Stimulated activated CD8-positive, alpha-beta memory T cell treated with anti-CD3 and anti-CD28 coated beads, Interleukin-7, amount 100 ng/mL, for 4 hours (primary cell): ENCODE results near the gene FAM131A.
A peak's percentile ranks its signal among the peaks of the same experiment; 100 is the strongest.

Experiments
- DNase-seq, 2 donors: peaks; one replicate each; pipeline ENCODE4 v3.0.0-alpha.2; 2020; ENCODE audit warnings: low read depth in 2 of 2

FAM131A gene

GRCh38 chr3:184377882-184378445 is 40.6 kb downstream of the FAM131A start, which contains the start of gene THPO:
TSS of gene THPO (minus strand) at chr3:184378207. CDS start at chr3:184376259, 1,948 bp downstream.
- no peak for DNase-seq

- DNase-seq = no peak
These were observed 41.4 kb downstream of the FAM131A start for GRCh38 chr3:184378651-184379357.

DNA sequence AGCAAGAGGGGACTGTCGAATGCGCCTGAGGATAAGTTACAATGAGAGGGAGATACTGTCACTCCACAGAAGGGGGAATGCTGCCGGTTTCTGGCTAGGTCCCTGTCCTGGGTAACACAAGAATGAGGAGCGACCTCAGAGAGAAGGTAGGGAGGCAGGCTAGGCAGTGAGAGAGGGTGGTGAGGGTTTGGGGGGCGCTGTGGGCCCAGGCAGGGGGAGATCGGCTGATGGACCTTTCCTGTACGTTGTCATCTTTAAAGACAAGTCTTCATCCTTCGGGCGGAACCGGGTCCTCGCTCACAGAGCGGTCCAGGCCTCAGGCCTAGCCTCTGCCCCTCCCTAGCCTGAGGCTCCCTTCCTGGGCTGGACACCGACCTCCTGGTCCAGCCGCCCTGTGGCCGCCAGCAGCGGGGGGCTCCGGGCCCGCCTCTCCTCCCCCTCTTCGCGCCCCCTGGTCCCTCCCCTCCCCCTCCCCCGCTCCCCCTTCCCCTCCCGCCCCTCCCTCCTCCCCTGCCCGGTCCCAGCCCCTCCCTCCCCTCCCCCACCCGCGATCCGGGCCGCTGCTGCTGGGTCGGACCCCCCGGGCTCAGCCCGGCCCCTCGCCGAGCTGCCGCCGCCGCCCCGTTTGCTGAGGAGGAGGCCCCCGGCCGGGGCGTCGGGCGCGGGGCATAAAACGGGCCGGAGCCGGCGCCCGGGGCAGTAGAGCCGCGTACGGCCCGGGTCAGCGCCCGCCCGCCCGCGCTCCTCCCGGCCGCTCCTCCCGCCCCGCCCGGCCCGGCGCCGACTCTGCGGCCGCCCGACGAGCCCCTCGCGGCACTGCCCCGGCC is 42.2 kb downstream of the FAM131A start, which contains the start of gene CHRD:
CHRD (plus strand) TSS at position 697 of the 827 bp plus-strand sequence. CDS start 265 bp downstream, outside the sequence.
- no peak for DNase-seq

DNA sequence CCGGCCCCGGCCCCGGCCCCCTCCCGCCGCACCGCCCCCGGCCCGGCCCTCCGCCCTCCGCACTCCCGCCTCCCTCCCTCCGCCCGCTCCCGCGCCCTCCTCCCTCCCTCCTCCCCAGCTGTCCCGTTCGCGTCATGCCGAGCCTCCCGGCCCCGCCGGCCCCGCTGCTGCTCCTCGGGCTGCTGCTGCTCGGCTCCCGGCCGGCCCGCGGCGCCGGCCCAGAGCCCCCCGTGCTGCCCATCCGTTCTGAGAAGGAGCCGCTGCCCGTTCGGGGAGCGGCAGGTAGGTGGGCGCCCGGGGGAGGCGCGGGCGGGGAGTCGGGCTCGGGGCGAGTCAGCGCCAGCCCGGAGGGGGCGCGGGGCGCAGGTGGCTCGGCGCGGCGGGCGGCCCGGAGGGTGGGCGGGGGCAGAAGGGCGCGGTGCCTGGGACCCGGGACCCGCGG is 42.8 kb downstream of the FAM131A start:
- DNase-seq = peak in 1 of 2 donors; percentile 15

- no peak for DNase-seq
These were observed 43.3 kb downstream of the FAM131A start for GRCh38 chr3:184380627-184381260.

DNA sequence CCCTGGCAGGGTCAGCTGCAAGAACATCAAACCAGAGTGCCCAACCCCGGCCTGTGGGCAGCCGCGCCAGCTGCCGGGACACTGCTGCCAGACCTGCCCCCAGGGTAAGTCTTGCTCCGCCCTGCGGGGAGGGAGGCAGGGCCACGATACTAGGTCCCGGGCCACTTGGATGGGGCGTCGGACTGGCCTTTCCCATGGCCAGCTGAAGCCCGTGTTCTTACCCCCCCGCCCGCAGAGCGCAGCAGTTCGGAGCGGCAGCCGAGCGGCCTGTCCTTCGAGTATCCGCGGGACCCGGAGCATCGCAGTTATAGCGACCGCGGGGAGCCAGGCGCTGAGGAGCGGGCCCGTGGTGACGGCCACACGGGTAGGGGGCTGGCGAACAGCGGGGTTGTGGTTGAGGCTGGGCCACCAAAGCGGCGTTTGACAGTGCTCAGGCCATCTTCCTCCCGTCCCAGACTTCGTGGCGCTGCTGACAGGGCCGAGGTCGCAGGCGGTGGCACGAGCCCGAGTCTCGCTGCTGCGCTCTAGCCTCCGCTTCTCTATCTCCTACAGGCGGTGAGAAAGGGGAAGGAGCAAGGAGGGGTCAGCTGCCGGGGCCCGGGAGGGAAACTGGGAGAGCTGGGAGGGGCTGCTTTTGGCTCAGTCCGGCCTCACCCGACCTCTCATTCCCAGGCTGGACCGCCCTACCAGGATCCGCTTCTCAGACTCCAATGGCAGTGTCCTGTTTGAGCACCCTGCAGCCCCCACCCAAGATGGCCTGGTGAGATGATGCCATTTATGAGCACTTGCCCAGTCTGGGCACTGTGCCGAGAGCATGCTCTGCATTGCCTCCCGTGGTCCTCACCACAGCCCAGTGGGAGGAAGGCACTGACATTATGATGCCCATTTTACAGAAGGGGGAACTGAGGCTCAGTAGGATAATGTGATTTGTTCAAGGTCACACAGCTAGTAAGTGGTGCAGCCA is 44.1 kb downstream of the FAM131A start:
- no peak for DNase-seq

DNA sequence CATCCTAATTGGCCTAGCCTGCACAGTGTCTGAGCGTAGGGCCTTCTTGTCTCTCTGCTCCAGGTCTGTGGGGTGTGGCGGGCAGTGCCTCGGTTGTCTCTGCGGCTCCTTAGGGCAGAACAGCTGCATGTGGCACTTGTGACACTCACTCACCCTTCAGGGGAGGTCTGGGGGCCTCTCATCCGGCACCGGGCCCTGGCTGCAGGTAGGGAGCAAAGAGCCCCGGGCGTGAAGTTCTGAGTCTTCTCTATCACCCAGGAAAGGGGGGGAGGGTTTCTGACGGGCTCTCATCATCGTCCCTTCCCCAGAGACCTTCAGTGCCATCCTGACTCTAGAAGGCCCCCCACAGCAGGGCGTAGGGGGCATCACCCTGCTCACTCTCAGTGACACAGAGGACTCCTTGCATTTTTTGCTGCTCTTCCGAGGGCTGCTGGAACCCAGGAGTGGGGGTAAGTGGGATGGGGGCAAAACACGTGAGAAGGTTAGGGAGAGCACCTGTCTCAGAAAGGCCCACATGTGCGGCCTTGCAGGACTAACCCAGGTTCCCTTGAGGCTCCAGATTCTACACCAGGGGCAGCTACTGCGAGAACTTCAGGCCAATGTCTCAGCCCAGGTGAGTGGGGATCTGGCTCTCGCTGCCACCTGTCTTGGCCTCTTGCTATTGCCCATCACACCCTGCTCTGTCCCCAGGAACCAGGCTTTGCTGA is 45.1 kb downstream of the FAM131A start:
- DNase-seq = no peak

DNA sequence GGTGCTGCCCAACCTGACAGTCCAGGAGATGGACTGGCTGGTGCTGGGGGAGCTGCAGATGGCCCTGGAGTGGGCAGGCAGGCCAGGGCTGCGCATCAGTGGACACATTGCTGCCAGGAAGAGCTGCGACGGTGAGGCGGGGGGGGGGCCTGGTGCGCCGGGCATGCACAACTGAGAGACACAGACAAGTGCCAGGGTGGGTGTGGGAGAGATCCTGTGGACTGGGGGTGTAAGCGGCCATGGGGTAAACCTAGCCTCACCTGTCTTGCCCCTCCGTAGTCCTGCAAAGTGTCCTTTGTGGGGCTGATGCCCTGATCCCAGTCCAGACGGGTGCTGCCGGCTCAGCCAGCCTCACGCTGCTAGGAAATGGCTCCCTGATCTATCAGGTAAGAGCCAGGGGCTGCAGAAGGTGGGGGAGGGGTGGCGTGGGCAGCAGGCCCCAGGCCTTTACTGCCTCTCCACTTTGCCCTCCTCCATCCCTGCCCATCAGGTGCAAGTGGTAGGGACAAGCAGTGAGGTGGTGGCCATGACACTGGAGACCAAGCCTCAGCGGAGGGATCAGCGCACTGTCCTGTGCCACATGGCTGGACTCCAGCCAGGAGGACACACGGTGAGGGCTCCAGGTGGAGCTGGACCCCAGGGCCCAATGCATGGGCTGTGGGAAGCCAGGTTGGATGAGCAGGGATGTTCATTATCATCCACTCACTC is 45.8 kb downstream of the FAM131A start:
- DNase-seq = no peak

DNA sequence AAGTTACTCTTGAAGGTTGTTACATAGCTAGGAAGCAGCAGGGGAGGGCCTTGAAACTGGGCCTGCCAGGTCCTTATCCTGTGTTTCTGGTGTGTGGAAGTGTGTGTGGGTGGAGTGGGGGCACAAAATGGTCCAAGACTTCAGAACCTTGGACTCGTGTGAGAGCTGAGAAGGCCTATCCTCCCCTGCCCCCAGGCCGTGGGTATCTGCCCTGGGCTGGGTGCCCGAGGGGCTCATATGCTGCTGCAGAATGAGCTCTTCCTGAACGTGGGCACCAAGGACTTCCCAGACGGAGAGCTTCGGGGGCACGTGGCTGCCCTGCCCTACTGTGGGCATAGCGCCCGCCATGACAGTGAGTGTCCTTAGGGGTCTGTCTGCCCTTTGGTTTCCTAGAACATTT is 46.9 kb downstream of the FAM131A start:
- DNase-seq = no peak

- DNase-seq = no peak
These were observed 47.5 kb downstream of the FAM131A start for GRCh38 chr3:184384856-184385422.

- DNase-seq = no peak
These were observed 48.8 kb downstream of the FAM131A start for GRCh38 chr3:184386047-184386806.

DNA sequence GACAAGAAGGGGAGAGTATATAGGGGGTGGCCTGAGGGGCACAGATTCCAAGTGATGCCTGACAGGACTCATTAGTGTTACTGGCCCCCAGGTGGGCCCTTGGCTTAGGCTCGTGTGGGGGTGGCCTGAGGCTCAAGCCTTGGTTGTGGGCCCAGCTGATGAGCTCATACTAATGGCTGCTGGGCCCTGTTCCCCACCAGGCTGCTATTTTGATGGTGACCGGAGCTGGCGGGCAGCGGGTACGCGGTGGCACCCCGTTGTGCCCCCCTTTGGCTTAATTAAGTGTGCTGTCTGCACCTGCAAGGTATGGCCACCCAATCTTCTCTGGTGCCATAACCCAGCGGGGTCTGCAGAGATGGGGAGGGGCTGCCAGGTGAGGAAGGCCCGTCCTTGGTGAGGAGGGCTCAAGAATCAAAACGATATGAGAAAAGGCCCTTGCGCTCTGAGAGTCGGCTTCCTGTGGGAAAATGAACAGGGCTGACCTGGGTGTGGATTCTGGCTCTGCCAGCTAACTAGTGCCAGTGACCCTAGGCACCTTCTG is 49.8 kb downstream of the FAM131A start:
- no peak for DNase-seq

GRCh38 chr3:184388164-184388935 is 51.0 kb downstream of the FAM131A start:
- no peak for DNase-seq

DNA sequence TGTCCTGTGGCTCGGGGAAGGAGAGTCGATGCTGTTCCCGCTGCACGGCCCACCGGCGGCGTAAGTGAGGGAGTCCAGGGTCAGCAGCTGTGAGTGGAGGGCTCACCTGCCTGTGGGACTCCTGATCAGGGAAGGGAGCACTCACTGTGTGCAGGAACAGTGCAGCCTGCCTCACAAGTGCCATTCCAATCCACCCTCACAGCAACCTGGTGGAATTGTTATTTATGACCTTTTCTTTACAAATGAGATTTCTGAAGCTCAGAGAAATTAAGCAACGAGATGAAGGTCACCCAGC is 51.5 kb downstream of the FAM131A start:
- no peak for DNase-seq

GRCh38 chr3:184389384-184389783 is 52.0 kb downstream of the FAM131A start:
- DNase-seq = no peak

- DNase-seq = no peak
These were observed 52.6 kb downstream of the FAM131A start for GRCh38 chr3:184389935-184390528.

GRCh38 chr3:184391266-184391665 is 53.9 kb downstream of the FAM131A start:
- no peak for DNase-seq
